ENCODE results near the gene PDIA5.

GRCh38 chr3:123098426-123099330 lies 31.9 kb downstream of the PDIA5 start:
- no peak for TF ChIP-seq CTCF (IDR thresholded peaks at IDR 0.05)
- no peak for TF ChIP-seq EZH2 (IDR thresholded peaks at IDR 0.05; ENCODE audit: borderline replicate concordance, insufficient read depth, low read depth, low read length, poor library complexity, severe bottlenecking)
